Uterus (tissue), 2 donors: ENCODE results near the gene B2M.
"Not testable (repeated sequence)": the region's sequence is repeated elsewhere in the genome, so short reads cannot be mapped to it uniquely, and the experiment has no call there.

Experiments used
- POLR2A ChIP-seq, 2 donors: fragments of 450-650 bp; IDR thresholded peaks; one replicate each; pipeline ENCODE4 v1.6.1; 2016; ENCODE audit warnings: antibody characterized with exemption in 2 of 2, mild to moderate bottlenecking in 1 of 2, moderate library complexity in 1 of 2
- TF ChIP-seq, protein P1 (sequence below), 4 experiments: fragments of 200-600 bp in 2 of 4; fragments of 450-650 bp in 2 of 4; sonication (generic) in 2 of 4; IDR thresholded peaks; one replicate each; pipeline ENCODE4 v1.5.1; 2016 to 2019; ENCODE audit warnings: antibody characterized with exemption in 4 of 4, mild to moderate bottlenecking in 2 of 4, moderate library complexity in 1 of 4

DNA sequence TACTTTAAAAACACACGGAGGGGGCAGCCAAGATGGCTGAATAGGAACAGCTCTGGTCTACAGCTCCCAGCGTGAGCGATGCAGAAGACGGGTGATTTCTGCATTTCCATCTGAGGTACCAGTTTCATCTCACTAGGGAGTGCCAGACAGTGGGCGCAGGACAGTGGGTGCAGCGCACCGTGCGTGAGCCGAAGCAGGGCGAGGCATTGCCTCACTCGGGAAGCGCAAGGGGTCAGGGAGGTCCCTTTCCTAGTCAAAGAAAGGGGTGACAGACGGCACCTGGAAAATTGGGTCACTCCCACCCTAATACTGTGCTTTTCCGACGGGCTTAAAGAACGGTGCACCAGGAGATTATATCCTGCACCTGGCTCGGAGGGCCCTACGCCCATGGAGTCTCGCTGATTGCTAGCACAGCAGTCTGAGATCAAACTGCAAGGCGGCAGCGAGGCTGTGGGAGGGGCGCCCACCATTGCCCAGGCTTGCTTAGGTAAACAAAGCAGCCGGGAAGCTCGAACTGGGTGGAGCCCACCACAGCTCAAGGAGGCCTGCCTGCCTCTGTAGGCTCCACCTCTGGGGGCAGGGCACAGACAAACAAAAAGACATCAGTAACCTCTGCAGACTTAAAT, 28.0 kb downstream of the B2M start:
- TF ChIP-seq, protein P1, sequence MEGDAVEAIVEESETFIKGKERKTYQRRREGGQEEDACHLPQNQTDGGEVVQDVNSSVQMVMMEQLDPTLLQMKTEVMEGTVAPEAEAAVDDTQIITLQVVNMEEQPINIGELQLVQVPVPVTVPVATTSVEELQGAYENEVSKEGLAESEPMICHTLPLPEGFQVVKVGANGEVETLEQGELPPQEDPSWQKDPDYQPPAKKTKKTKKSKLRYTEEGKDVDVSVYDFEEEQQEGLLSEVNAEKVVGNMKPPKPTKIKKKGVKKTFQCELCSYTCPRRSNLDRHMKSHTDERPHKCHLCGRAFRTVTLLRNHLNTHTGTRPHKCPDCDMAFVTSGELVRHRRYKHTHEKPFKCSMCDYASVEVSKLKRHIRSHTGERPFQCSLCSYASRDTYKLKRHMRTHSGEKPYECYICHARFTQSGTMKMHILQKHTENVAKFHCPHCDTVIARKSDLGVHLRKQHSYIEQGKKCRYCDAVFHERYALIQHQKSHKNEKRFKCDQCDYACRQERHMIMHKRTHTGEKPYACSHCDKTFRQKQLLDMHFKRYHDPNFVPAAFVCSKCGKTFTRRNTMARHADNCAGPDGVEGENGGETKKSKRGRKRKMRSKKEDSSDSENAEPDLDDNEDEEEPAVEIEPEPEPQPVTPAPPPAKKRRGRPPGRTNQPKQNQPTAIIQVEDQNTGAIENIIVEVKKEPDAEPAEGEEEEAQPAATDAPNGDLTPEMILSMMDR (IDR thresholded peaks at IDR 0.05): not testable (repeated sequence)
- not testable (repeated sequence) for TF ChIP-seq POLR2A (IDR thresholded peaks at IDR 0.05)
